HEK293 (cell line): ENCODE data around the gene EXOSC5.

Experiments
- CTCF ChIA-PET: fragments of 350-600 bp; formaldehyde crosslinking; extraction: SDS; loops from one replicate; lab custom pipeline; 2021; ENCODE audit warnings: antibody characterized with exemption; lab: Yijun Ruan, JAX
- POLR2A ChIA-PET: fragments of 300-600 bp; formaldehyde crosslinking; extraction: SDS; loops from one replicate; lab custom pipeline; 2020; ENCODE audit warnings: antibody characterized with exemption, inconsistent platforms; lab: Yijun Ruan, JAX
- H3K27ac ChIP-seq: fragments of 200-500 bp; sonication (Bioruptor generic); 2 replicates; pipeline ENCODE4 v1.5.1; 2014; ENCODE audit warnings: low read depth, low read length, control low read depth, inconsistent platforms; ENCODE audit errors: extremely low read depth
- H3K36me3 ChIP-seq, 2 experiments: fragments of 200-500 bp in 1 of 2; sonication (Bioruptor generic) in 1 of 2; 1 replicate in 1 of 2; 2 replicates in 1 of 2; pipeline ENCODE4 v1.5.1; 2014 to 2017; ENCODE audit warnings: inconsistent platforms in 2 of 2, low read length in 2 of 2; ENCODE audit not compliant: control insufficient read depth in 2 of 2, insufficient read depth in 1 of 2
- H3K4me1 ChIP-seq: fragments of 200-500 bp; sonication (Bioruptor generic); 2 replicates; pipeline ENCODE4 v1.5.1; 2014; ENCODE audit warnings: mild to moderate bottlenecking, low read length, inconsistent platforms; ENCODE audit not compliant: control insufficient read depth, insufficient read depth
- H3K4me3 ChIP-seq: 2 replicates; pipeline ENCODE4 v1.5.1; 2011; ENCODE audit warnings: low read depth, mild to moderate bottlenecking, control low read depth, low read length, moderate library complexity
- H3K9me3 ChIP-seq: fragments of 200-500 bp; sonication (Bioruptor generic); 2 replicates; pipeline ENCODE4 v1.5.1; 2014; ENCODE audit warnings: low read depth, low read length, inconsistent platforms; ENCODE audit not compliant: control insufficient read depth, insufficient read depth
- KLF1 ChIP-seq: fragments of 450-650 bp; formaldehyde crosslinking; IDR thresholded peaks from 2 replicates; pipeline ENCODE4 v1.5.1; 2016; ENCODE audit warnings: missing biosample characterization, missing genetic modification characterization
- KLF10 ChIP-seq: fragments of 450-650 bp; IDR thresholded peaks from 2 replicates; pipeline ENCODE4 v1.5.1; 2018; ENCODE audit warnings: missing biosample characterization, mild to moderate bottlenecking, missing genetic modification characterization
- KLF8 ChIP-seq: fragments of 450-650 bp; formaldehyde crosslinking; IDR thresholded peaks from 2 replicates; pipeline ENCODE4 v1.5.1; 2016; ENCODE audit warnings: missing biosample characterization, missing genetic modification characterization
- OSR2 ChIP-seq: fragments of 450-650 bp; formaldehyde crosslinking; IDR thresholded peaks from 2 replicates; pipeline ENCODE4 v1.5.1; 2016; ENCODE audit warnings: missing biosample characterization, missing genetic modification characterization
- PRDM4 ChIP-seq: fragments of 450-650 bp; formaldehyde crosslinking; IDR thresholded peaks from 2 replicates; pipeline ENCODE4 v1.5.1; 2017; ENCODE audit warnings: missing biosample characterization, missing genetic modification characterization
- ZBTB17 ChIP-seq: fragments of 450-650 bp; formaldehyde crosslinking; IDR thresholded peaks from 2 replicates; pipeline ENCODE4 v1.5.1; 2016; ENCODE audit warnings: missing biosample characterization, missing genetic modification characterization
- ZBTB49 ChIP-seq: fragments of 450-650 bp; formaldehyde crosslinking; IDR thresholded peaks from 2 replicates; pipeline ENCODE4 v1.5.1; 2016; ENCODE audit warnings: missing biosample characterization, missing genetic modification characterization, low read depth
- ZEB2 ChIP-seq: fragments of 450-650 bp; formaldehyde crosslinking; IDR thresholded peaks from 2 replicates; pipeline ENCODE4 v1.5.1; 2016; ENCODE audit warnings: missing biosample characterization, missing genetic modification characterization
- ZFP37 ChIP-seq: fragments of 450-650 bp; formaldehyde crosslinking; IDR thresholded peaks from 2 replicates; pipeline ENCODE4 v1.5.1; 2016; ENCODE audit warnings: missing biosample characterization, missing genetic modification characterization
- ZNF155 ChIP-seq: fragments of 450-650 bp; formaldehyde crosslinking; IDR thresholded peaks from 2 replicates; pipeline ENCODE4 v1.5.1; 2016; ENCODE audit warnings: missing biosample characterization, missing genetic modification characterization
- ZNF174 ChIP-seq: fragments of 450-650 bp; formaldehyde crosslinking; IDR thresholded peaks from 2 replicates; pipeline ENCODE4 v1.5.0; 2017; ENCODE audit warnings: missing biosample characterization, mild to moderate bottlenecking, missing genetic modification characterization
- ZNF19 ChIP-seq: fragments of 450-650 bp; formaldehyde crosslinking; IDR thresholded peaks from 2 replicates; pipeline ENCODE4; 2016; ENCODE audit warnings: missing biosample characterization, missing genetic modification characterization, low read depth
- ZNF2 ChIP-seq: fragments of 450-650 bp; formaldehyde crosslinking; IDR thresholded peaks from 2 replicates; pipeline ENCODE4 v1.5.1; 2016; ENCODE audit warnings: missing biosample characterization, missing genetic modification characterization
- ZNF239 ChIP-seq: fragments of 450-650 bp; formaldehyde crosslinking; IDR thresholded peaks from 2 replicates; pipeline ENCODE4 v1.5.1; 2016; ENCODE audit warnings: missing biosample characterization, missing genetic modification characterization
- ZNF24 ChIP-seq: fragments of 450-650 bp; formaldehyde crosslinking; IDR thresholded peaks from 2 replicates; pipeline ENCODE4 v1.5.1; 2016; ENCODE audit warnings: missing biosample characterization, missing genetic modification characterization
- ZNF266 ChIP-seq: fragments of 450-650 bp; formaldehyde crosslinking; IDR thresholded peaks from 2 replicates; pipeline ENCODE4 v1.5.1; 2016; ENCODE audit warnings: missing biosample characterization, missing genetic modification characterization, low read depth
- ZNF324 ChIP-seq: fragments of 450-650 bp; formaldehyde crosslinking; IDR thresholded peaks from 2 replicates; pipeline ENCODE4 v1.5.1; 2016; ENCODE audit warnings: missing biosample characterization, missing genetic modification characterization
- ZNF354C ChIP-seq: fragments of 450-650 bp; formaldehyde crosslinking; IDR thresholded peaks from 2 replicates; pipeline ENCODE4 v1.5.1; 2016; ENCODE audit warnings: missing biosample characterization, missing genetic modification characterization, low read depth, borderline replicate concordance
- ZNF391 ChIP-seq: fragments of 450-650 bp; formaldehyde crosslinking; IDR thresholded peaks from 2 replicates; pipeline ENCODE4 v1.5.1; 2016; ENCODE audit warnings: low read depth, missing biosample characterization, missing genetic modification characterization, borderline replicate concordance
- ZNF394 ChIP-seq: fragments of 450-650 bp; formaldehyde crosslinking; IDR thresholded peaks from 2 replicates; pipeline ENCODE4 v1.5.1; 2016; ENCODE audit warnings: missing biosample characterization, missing genetic modification characterization, mild to moderate bottlenecking, moderate library complexity, borderline replicate concordance
- ZNF514 ChIP-seq: fragments of 450-650 bp; formaldehyde crosslinking; IDR thresholded peaks from 2 replicates; pipeline ENCODE4 v1.5.1; 2016; ENCODE audit warnings: missing biosample characterization, missing genetic modification characterization
- ZNF558 ChIP-seq: fragments of 450-650 bp; formaldehyde crosslinking; IDR thresholded peaks from 2 replicates; pipeline ENCODE4 v1.5.1; 2016; ENCODE audit warnings: missing biosample characterization, missing genetic modification characterization
- ZNF561 ChIP-seq: fragments of 450-650 bp; IDR thresholded peaks from 2 replicates; pipeline ENCODE4 v1.5.1; 2018; ENCODE audit warnings: missing biosample characterization, missing genetic modification characterization, borderline replicate concordance
- ZNF658 ChIP-seq: fragments of 450-650 bp; formaldehyde crosslinking; IDR thresholded peaks from 2 replicates; pipeline ENCODE4; 2016; ENCODE audit warnings: missing biosample characterization, missing genetic modification characterization
- ZNF791 ChIP-seq: fragments of 450-650 bp; formaldehyde crosslinking; IDR thresholded peaks from 2 replicates; pipeline ENCODE4 v1.5.1; 2016; ENCODE audit warnings: missing biosample characterization, missing genetic modification characterization
- ZNF843 ChIP-seq: fragments of 450-650 bp; formaldehyde crosslinking; IDR thresholded peaks from 2 replicates; pipeline ENCODE4 v1.5.1; 2016; ENCODE audit warnings: missing biosample characterization, missing genetic modification characterization
- ZSCAN18 ChIP-seq: fragments of 450-650 bp; formaldehyde crosslinking; IDR thresholded peaks from 2 replicates; pipeline ENCODE4 v1.5.1; 2016; ENCODE audit warnings: missing biosample characterization, missing genetic modification characterization
- ZSCAN4 ChIP-seq: fragments of 450-650 bp; formaldehyde crosslinking; IDR thresholded peaks from 2 replicates; pipeline ENCODE4 v1.5.1; 2017; ENCODE audit warnings: missing biosample characterization, missing genetic modification characterization

The EXOSC5 gene

GRCh38 chr19:41397086-41398049 lies at the start of gene EXOSC5, which contains the start of gene BCKDHA:
TSS of gene EXOSC5 (minus strand) at chr19:41397359. CDS start at chr19:41397328, 31 bp downstream.
TSS of gene BCKDHA (plus strand) at chr19:41397818. CDS start at chr19:41397828, 10 bp downstream.
- H3K4me3 ChIP-seq = peak within 1 kb of the TSS; percentile 79
- H3K4me1 ChIP-seq = peaks cover 11% of the 10 kb centered on the region; the same call in 1 of the 2 replicates
- ChIA-PET POLR2A (interaction anchor here (1.9 kb wide), 1 partner anchor 34 kb away, joined by 8 read pairs; the partner anchor contains the start of gene B9D2), CTCF (interaction anchor here (0.8 to 1.6 kb wide), 3 partner anchors 11 to 245 kb away, joined by 3 to 9 read pairs (median 5); no protein-coding TSS in a partner anchor)
- peaks cover 0 to 9% of the 10 kb centered on the region in 2 experiments; a peak in 1 of 3 replicates for H3K36me3 ChIP-seq
- no peaks in the 10 kb centered on the region for H3K9me3 ChIP-seq
- peak within 1 kb of the TSS; percentile 91 for H3K27ac ChIP-seq
- TF ChIP-seq ZNF2 (peak; percentile 73; the same call in 1 of the 2 replicates), ZSCAN18 (tag by site-specific recombination) (peak; percentile 74; the same call in 1 of the 2 replicates), ZNF561 (tag by site-specific recombination) (peak; percentile 59; the same call in 1 of the 2 replicates), ZBTB17 (tag by site-specific recombination) (peak; percentile 95), ZNF174 (tag by site-specific recombination) (no peak), ZNF24 (tag by site-specific recombination) (peak; percentile 96), ZNF658 (tag by site-specific recombination) (no peak), ZNF266 (no peak), ZNF514 (no peak), ZBTB49 (tag by site-specific recombination) (no peak), ZNF155 (tag by site-specific recombination) (no peak), ZNF843 (tag by site-specific recombination) (peak; percentile 33), OSR2 (tag by site-specific recombination) (no peak), KLF1 (tag by site-specific recombination) (peak; percentile 31), KLF8 (tag by site-specific recombination) (peak; percentile 84), ZNF324 (peak; percentile 82; the same call in 1 of the 2 replicates), ZNF239 (tag by site-specific recombination) (no peak), KLF10 (tag by site-specific recombination) (peak; percentile 98), ZEB2 (tag by site-specific recombination) (peak; percentile 55; the same call in 1 of the 2 replicates), ZSCAN4 (tag by site-specific recombination) (no peak), ZNF558 (tag by site-specific recombination) (no peak), ZNF394 (no peak; the same call in 1 of the 2 replicates), PRDM4 (peak; percentile 55), ZNF791 (tag by site-specific recombination) (no peak), ZNF354C (no peak), ZNF391 (tag by site-specific recombination) (peak; percentile 56; the same call in 1 of the 2 replicates), ZNF19 (tag by site-specific recombination) (no peak), ZFP37 (tag by site-specific recombination) (0 out of 2 replicates have a peak, but pooled peaks have one; percentile 38)
